CD14-positive monocyte (primary cell): ENCODE measurements around the gene FBXO41. TPM values are rescaled to one million over a fixed set of nuclear protein-coding genes. Genes with fewer than 3 reads are reported as not detected.

Experiments
- DNase-seq, 3 donors: peaks; one replicate each; pipeline ENCODE4 v3.0.0-alpha.2; 2011 to 2022
- H2AFZ ChIP-seq: 2 replicates; pipeline ENCODE4 v1.6.0; 2012; ENCODE audit warnings: mild to moderate bottlenecking, low read depth, low read length, inconsistent platforms; ENCODE audit not compliant: insufficient read depth, poor library complexity, severe bottlenecking
- H3K27ac ChIP-seq, 2 donors: 1 replicate in 1 of 2; 2 replicates in 1 of 2; pipeline ENCODE4 v1.5.1; 2012 to 2013; ENCODE audit warnings: low read length in 2 of 2, control low read depth in 1 of 2, inconsistent platforms in 1 of 2, low read depth in 1 of 2, mild to moderate bottlenecking in 1 of 2
- H3K27me3 ChIP-seq, 2 donors: one replicate each; pipeline versions ENCODE4 v1.6.0 to v1.6.1; 2011 to 2013; ENCODE audit warnings: low read length in 2 of 2; ENCODE audit not compliant: control insufficient read depth in 2 of 2, insufficient read depth in 2 of 2
- H3K36me3 ChIP-seq, 2 donors: replicated peaks in 1 of 2; 1 replicate in 1 of 2; 2 replicates in 1 of 2; pipeline versions ENCODE4 v1.5.1 to v1.6.1; 2012 to 2013; ENCODE audit warnings: low read length in 2 of 2, control low read depth in 1 of 2, inconsistent platforms in 1 of 2, mild to moderate bottlenecking in 1 of 2; ENCODE audit not compliant: insufficient read depth in 2 of 2, control insufficient read depth in 1 of 2
- H3K4me1 ChIP-seq, 2 donors: 1 replicate in 1 of 2; 2 replicates in 1 of 2; pipeline versions ENCODE4 v1.5.1 to v1.6.1; 2012 to 2013; ENCODE audit warnings: low read length in 2 of 2, control low read depth in 1 of 2, inconsistent platforms in 1 of 2, mild to moderate bottlenecking in 1 of 2, moderate library complexity in 1 of 2; ENCODE audit not compliant: insufficient read depth in 2 of 2, control insufficient read depth in 1 of 2
- H3K4me2 ChIP-seq: replicated peaks from 2 replicates; pipeline ENCODE3; 2012; ENCODE audit warnings: low read length, moderate library complexity, mild to moderate bottlenecking; ENCODE audit not compliant: poor library complexity, severe bottlenecking; ENCODE audit errors: extremely low read depth
- H3K4me3 ChIP-seq, 3 experiments: fragments of 200-600 bp in 1 of 3; sonication (generic) in 1 of 3; replicated peaks in 1 of 3; 1 replicate in 2 of 3; 2 replicates in 1 of 3; pipeline ENCODE4 v1.5.1; 2011 to 2013; ENCODE audit warnings: low read length in 3 of 3, mild to moderate bottlenecking in 3 of 3, control low read depth in 2 of 3, low read depth in 2 of 3, inconsistent platforms in 1 of 3, moderate library complexity in 1 of 3
- H3K79me2 ChIP-seq: 2 replicates; pipeline ENCODE4 v1.6.0; 2012; ENCODE audit warnings: mild to moderate bottlenecking, control low read depth, inconsistent platforms, low read length, moderate library complexity; ENCODE audit not compliant: insufficient read depth
- H3K9ac ChIP-seq: 2 replicates; pipeline ENCODE4 v1.6.0; 2017; ENCODE audit warnings: low read length, mild to moderate bottlenecking; ENCODE audit not compliant: insufficient read depth, poor library complexity, severe bottlenecking
- H3K9me3 ChIP-seq, 2 donors: replicated peaks in 1 of 2; 1 replicate in 1 of 2; 2 replicates in 1 of 2; pipeline versions ENCODE4 v1.5.1 to v1.6.1; 2012 to 2013; ENCODE audit warnings: low read length in 2 of 2, control low read depth in 1 of 2; ENCODE audit not compliant: control insufficient read depth in 1 of 2, insufficient read depth in 1 of 2
- H4K20me1 ChIP-seq: 2 replicates; pipeline ENCODE4 v1.6.0; 2012; ENCODE audit warnings: mild to moderate bottlenecking, low read length, control low read depth, moderate library complexity; ENCODE audit not compliant: insufficient read depth
- H3K27ac Mint-ChIP-seq, 7 donors: one replicate each; pipeline ENCODE4 v1.8.0; 2020; ENCODE audit warnings: mild to moderate bottlenecking in 7 of 7, mixed read lengths in 7 of 7, moderate library complexity in 6 of 7, inconsistent platforms in 2 of 7
- H3K27me3 Mint-ChIP-seq, 3 donors: one replicate each; pipeline ENCODE4 v1.8.0; 2021 to 2022; ENCODE audit warnings: low read depth in 3 of 3, mild to moderate bottlenecking in 3 of 3, mixed read lengths in 3 of 3, moderate library complexity in 3 of 3, inconsistent platforms in 1 of 3
- H3K36me3 Mint-ChIP-seq, 2 donors: one replicate each; pipeline ENCODE4 v1.8.0; 2020; ENCODE audit warnings: mixed read lengths in 2 of 2, inconsistent platforms in 1 of 2, mild to moderate bottlenecking in 1 of 2
- H3K4me1 Mint-ChIP-seq: one replicate; pipeline ENCODE4 v1.8.0; 2020; ENCODE audit warnings: mild to moderate bottlenecking, mixed read lengths
- H3K4me3 Mint-ChIP-seq, 2 donors: one replicate each; pipeline ENCODE4 v1.8.0; 2020; ENCODE audit warnings: mild to moderate bottlenecking in 2 of 2, mixed read lengths in 2 of 2, moderate library complexity in 1 of 2
- H3K9me3 Mint-ChIP-seq, 7 donors: one replicate each; pipeline ENCODE4 v1.8.0; 2020 to 2022; ENCODE audit warnings: mixed read lengths in 7 of 7, mild to moderate bottlenecking in 6 of 7, moderate library complexity in 6 of 7, inconsistent platforms in 2 of 7
- CTCF ChIP-seq: fragments of 200-600 bp; IDR thresholded peaks from one replicate; pipeline ENCODE4 v1.8.0; 2022; ENCODE audit warnings: antibody characterized with exemption, mild to moderate bottlenecking
- WGBS: methylation state at CpG from one replicate; pipeline ENCODE4 v1.1.5; 2013; ENCODE audit warnings: missing lambda C conversion rate; ENCODE audit not compliant: insufficient coverage; 5-methylcytosine and 5-hydroxymethylcytosine counted together
- intact Hi-C, 2 donors: fragments of 100-400 bp; cut with micrococcal nuclease; formaldehyde crosslinking; loops; one replicate each; pipeline versions ENCODE4 v1.15.0 to v1.15.1; 2023
- polyA plus RNA-seq, 3 donors: library from polyadenylated mRNA; depleted of rRNA in 1 of 3; unstranded in 2 of 3; stranded (reverse) in 1 of 3; fragments of 300-500 nt in 2 of 3; fragments of >200 nt in 1 of 3; fragmentation: Illumina TruSeq in 2 of 3; gene quantifications; 1 replicate in 2 of 3; 2 replicates in 1 of 3; pipeline ENCODE4 v1.2.3, GENCODE V29; 2012 to 2021

Gene FBXO41
- polyA plus RNA-seq, 3 donors, result 0.29 to 17.1 (median 0.52) TPM

- intact Hi-C loops, result no loop called here
- peaks cover 1% of the 10 kb centered on the region in 3 donors for H3K27me3 Mint-ChIP-seq
- peaks cover 52 to 61% of the 10 kb centered on the region in 2 donors for H3K36me3 Mint-ChIP-seq
- Histone ChIP-seq H2AFZ (no peak overlapping the region), H3K4me2 (no peak overlapping the region), H4K20me1 (no peaks in the 10 kb centered on the region), H3K79me2 (no peaks in the 10 kb centered on the region), H3K9ac (no peak overlapping the region), H3K4me1 (peaks cover 0 to 8% of the 10 kb centered on the region in 2 donors), H3K9me3 (no peaks in the 10 kb centered on the region), H3K4me3 (no peak overlapping the region), H3K27me3 (no peaks in the 10 kb centered on the region), H3K36me3 (peaks cover 55 to 83% of the 10 kb centered on the region in 2 donors), H3K27ac (no peak overlapping the region)
- no peaks in the 10 kb centered on the region for H3K9me3 Mint-ChIP-seq
- H3K4me1 Mint-ChIP-seq, result peaks cover 11% of the 10 kb centered on the region
- 100% methylated on average over 2 of the region's 4 CpGs for WGBS
- H3K4me3 Mint-ChIP-seq, result no peak overlapping the region
- TF ChIP-seq CTCF, result no peak
- DNase-seq, result no peak
- peak overlapping the region in 4 of 7 donors; percentile 24 to 61 (median 32) for H3K27ac Mint-ChIP-seq
Observed at GRCh38 chr2:73255007-73255644, 29.2 kb downstream of the FBXO41 start.

GRCh38 chr2:73254343-73255006, 29.8 kb downstream of the FBXO41 start:
- Mint-ChIP-seq H3K4me1 (peaks cover 11% of the 10 kb centered on the region), H3K9me3 (no peaks in the 10 kb centered on the region), H3K4me3 (no peak overlapping the region), H3K27me3 (peaks cover under 1 to 1% (median 1%) of the 10 kb centered on the region in 3 donors), H3K36me3 (peaks cover 52 to 64% of the 10 kb centered on the region in 2 donors), H3K27ac (peak overlapping the region in 4 of 7 donors; percentile 31 to 61 (median 44))
- Histone ChIP-seq H3K9me3 (no peaks in the 10 kb centered on the region), H3K27me3 (no peaks in the 10 kb centered on the region), H3K4me3 (no peak overlapping the region), H2AFZ (no peak overlapping the region), H3K9ac (no peak overlapping the region), H3K36me3 (peaks cover 55 to 83% of the 10 kb centered on the region in 2 donors), H3K79me2 (no peaks in the 10 kb centered on the region), H3K27ac (peak overlapping the region in 1 of 2 donors; percentile 52), H3K4me1 (peaks cover 0 to 8% of the 10 kb centered on the region in 2 donors), H4K20me1 (no peaks in the 10 kb centered on the region), H3K4me2 (no peak overlapping the region)
- intact Hi-C loops, result no loop called here
- 91% methylated on average over 5 of the region's 7 CpGs for WGBS
- no peak for DNase-seq
- TF ChIP-seq CTCF, result no peak
